ENCODE data around the gene NUP88.

NUP88 gene

GRCh38 chr17:5370411-5370810 lies 49.1 kb downstream of the NUP88 start:
- no peak overlapping the region for H3K27ac ChIP-seq
- TF ChIP-seq, protein P1, sequence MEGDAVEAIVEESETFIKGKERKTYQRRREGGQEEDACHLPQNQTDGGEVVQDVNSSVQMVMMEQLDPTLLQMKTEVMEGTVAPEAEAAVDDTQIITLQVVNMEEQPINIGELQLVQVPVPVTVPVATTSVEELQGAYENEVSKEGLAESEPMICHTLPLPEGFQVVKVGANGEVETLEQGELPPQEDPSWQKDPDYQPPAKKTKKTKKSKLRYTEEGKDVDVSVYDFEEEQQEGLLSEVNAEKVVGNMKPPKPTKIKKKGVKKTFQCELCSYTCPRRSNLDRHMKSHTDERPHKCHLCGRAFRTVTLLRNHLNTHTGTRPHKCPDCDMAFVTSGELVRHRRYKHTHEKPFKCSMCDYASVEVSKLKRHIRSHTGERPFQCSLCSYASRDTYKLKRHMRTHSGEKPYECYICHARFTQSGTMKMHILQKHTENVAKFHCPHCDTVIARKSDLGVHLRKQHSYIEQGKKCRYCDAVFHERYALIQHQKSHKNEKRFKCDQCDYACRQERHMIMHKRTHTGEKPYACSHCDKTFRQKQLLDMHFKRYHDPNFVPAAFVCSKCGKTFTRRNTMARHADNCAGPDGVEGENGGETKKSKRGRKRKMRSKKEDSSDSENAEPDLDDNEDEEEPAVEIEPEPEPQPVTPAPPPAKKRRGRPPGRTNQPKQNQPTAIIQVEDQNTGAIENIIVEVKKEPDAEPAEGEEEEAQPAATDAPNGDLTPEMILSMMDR (conservative IDR thresholded peaks at IDR 0.05) = no peak

DNA sequence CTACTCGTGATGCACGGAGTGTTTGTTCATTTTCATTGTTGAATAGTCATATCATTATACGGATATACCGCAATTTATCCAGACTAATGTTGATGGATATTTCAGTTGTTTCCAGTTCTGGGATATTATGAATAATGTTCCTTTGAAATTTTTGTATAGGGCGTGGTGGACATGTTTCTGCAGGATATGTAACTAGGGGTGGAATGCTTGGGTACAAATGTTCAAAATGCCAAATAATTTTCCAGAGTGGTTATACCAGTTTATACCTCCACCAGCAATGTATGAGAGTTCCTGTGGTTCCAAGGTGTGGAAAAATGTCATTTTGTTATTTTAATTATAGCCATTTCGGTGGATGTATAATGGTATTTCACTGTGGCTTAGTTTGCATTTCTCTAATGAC lies 53.6 kb downstream of the NUP88 start:
- no peak overlapping the region for H3K27ac ChIP-seq
- TF ChIP-seq, protein P1 (conservative IDR thresholded peaks at IDR 0.05) = no peak

DNA sequence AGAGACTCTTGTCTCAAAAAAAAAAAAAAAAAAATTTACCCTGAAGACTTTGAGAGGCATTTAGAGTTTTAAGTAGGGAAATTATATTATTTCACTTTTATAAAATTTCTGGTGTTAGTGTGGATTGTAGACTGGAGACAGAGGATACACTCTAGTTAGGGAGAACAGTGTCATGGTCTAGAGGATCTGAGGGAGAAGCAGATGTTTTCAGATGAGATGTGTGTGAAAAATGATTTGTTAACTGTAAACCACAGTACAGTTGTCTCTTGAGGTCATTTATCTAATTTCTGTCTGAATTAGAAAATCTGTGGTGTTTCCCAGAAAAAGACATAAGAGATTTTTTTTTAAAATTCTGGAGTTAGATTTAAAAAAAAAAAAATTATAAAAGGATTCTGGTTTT lies 54.8 kb downstream of the NUP88 start:
- no peak overlapping the region for H3K27ac ChIP-seq

GRCh38 chr17:5364156-5364555 lies 55.3 kb downstream of the NUP88 start:
- H3K27ac ChIP-seq = no peak overlapping the region
- TF ChIP-seq, protein P1 (conservative IDR thresholded peaks at IDR 0.05) = no peak

More for the DNA sequence above, 54.8 kb downstream of the NUP88 start:
- TF ChIP-seq, protein P1 (conservative IDR thresholded peaks at IDR 0.05) = no peak

GRCh38 chr17:5362162-5362811 lies 57.2 kb downstream of the NUP88 start:
- TF ChIP-seq, protein P1 (conservative IDR thresholded peaks at IDR 0.05) = no peak
- peak overlapping the region; percentile 40 for H3K27ac ChIP-seq

GRCh38 chr17:5361426-5361825 lies 58.0 kb downstream of the NUP88 start:
- H3K27ac ChIP-seq = peak overlapping the region; percentile 40
- TF ChIP-seq, protein P1 (conservative IDR thresholded peaks at IDR 0.05) = no peak

DNA sequence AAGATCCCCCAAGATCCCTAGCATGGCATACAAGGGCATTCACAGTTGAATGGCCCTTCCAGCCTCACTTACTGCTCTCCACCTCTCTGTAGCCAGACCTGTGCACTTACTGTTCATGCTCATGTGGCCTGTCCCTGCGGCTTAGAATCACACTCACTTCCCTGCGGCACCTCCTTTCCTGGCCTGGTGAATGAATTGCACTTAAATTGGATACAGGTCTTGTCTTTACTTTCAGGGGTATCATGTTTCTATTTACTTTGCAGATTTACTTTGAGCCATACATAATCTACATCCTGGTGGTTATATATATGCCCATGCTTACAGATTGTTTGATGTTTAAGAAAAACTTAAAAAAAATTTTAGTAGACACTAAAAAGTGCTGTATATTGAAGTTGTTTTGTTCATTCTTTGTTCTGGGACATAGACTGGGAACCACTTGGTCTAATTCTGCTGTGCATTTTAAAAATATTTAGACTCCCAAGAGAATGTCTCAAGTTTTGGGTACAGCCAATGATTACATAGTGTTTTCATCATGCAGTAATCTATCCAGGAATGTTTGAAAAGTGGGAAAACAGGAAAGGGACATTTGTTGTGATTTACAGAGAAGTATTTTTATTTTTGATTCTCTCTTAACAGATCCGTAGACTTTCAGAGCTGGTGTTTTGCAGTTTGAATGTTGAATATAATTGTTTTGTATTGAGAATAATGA lies 63.9 kb downstream of the NUP88 start:
- TF ChIP-seq, protein P1 (conservative IDR thresholded peaks at IDR 0.05) = no peak
- H3K27ac ChIP-seq = no peak overlapping the region
